HEK293 (cell line): ENCODE measurements around the gene CNNM1.

Source experiments
- CTCF ChIA-PET: fragments of 350-600 bp; formaldehyde crosslinking; extraction: SDS; loops from one replicate; lab custom pipeline; 2021; ENCODE audit warnings: antibody characterized with exemption; lab: Yijun Ruan, JAX
- POLR2A ChIA-PET: fragments of 300-600 bp; formaldehyde crosslinking; extraction: SDS; loops from one replicate; lab custom pipeline; 2020; ENCODE audit warnings: antibody characterized with exemption, inconsistent platforms; lab: Yijun Ruan, JAX
- H3K27ac ChIP-seq: fragments of 200-500 bp; sonication (Bioruptor generic); 2 replicates; pipeline ENCODE4 v1.5.1; 2014; ENCODE audit warnings: low read depth, low read length, control low read depth, inconsistent platforms; ENCODE audit errors: extremely low read depth
- H3K36me3 ChIP-seq, 2 experiments: fragments of 200-500 bp in 1 of 2; sonication (Bioruptor generic) in 1 of 2; 1 replicate in 1 of 2; 2 replicates in 1 of 2; pipeline ENCODE4 v1.5.1; 2014 to 2017; ENCODE audit warnings: inconsistent platforms in 2 of 2, low read length in 2 of 2; ENCODE audit not compliant: control insufficient read depth in 2 of 2, insufficient read depth in 1 of 2
- H3K4me1 ChIP-seq: fragments of 200-500 bp; sonication (Bioruptor generic); 2 replicates; pipeline ENCODE4 v1.5.1; 2014; ENCODE audit warnings: mild to moderate bottlenecking, low read length, inconsistent platforms; ENCODE audit not compliant: control insufficient read depth, insufficient read depth
- H3K4me3 ChIP-seq: 2 replicates; pipeline ENCODE4 v1.5.1; 2011; ENCODE audit warnings: low read depth, mild to moderate bottlenecking, control low read depth, low read length, moderate library complexity
- H3K9me3 ChIP-seq: fragments of 200-500 bp; sonication (Bioruptor generic); 2 replicates; pipeline ENCODE4 v1.5.1; 2014; ENCODE audit warnings: low read depth, low read length, inconsistent platforms; ENCODE audit not compliant: control insufficient read depth, insufficient read depth
- HOXA7 ChIP-seq: sonication (generic); formaldehyde crosslinking; IDR thresholded peaks from 2 replicates; pipeline ENCODE4 v1.8.1; 2022; ENCODE audit warnings: missing genetic modification reagents, borderline replicate concordance
- IKZF3 ChIP-seq: fragments of 450-650 bp; IDR thresholded peaks from 2 replicates; pipeline ENCODE4 v1.5.0; 2018; ENCODE audit warnings: missing biosample characterization, mild to moderate bottlenecking, missing genetic modification characterization, moderate library complexity
- KLF7 ChIP-seq: fragments of 450-650 bp; formaldehyde crosslinking; IDR thresholded peaks from 2 replicates; pipeline ENCODE4 v1.5.1; 2016; ENCODE audit warnings: missing biosample characterization, missing genetic modification characterization, borderline replicate concordance
- MYNN ChIP-seq: fragments of 450-650 bp; formaldehyde crosslinking; IDR thresholded peaks from 2 replicates; pipeline ENCODE4 v1.5.1; 2016; ENCODE audit warnings: missing biosample characterization, missing genetic modification characterization, borderline replicate concordance
- MZF1 ChIP-seq: fragments of 450-650 bp; formaldehyde crosslinking; IDR thresholded peaks from 2 replicates; pipeline ENCODE4 v1.5.1; 2017; ENCODE audit warnings: missing biosample characterization, missing genetic modification characterization, borderline replicate concordance
- SP7 ChIP-seq: fragments of 450-650 bp; formaldehyde crosslinking; IDR thresholded peaks from 2 replicates; pipeline ENCODE4 v1.5.1; 2016; ENCODE audit warnings: missing biosample characterization, missing genetic modification characterization
- ZNF239 ChIP-seq: fragments of 450-650 bp; formaldehyde crosslinking; IDR thresholded peaks from 2 replicates; pipeline ENCODE4 v1.5.1; 2016; ENCODE audit warnings: missing biosample characterization, missing genetic modification characterization
- ZNF274 ChIP-seq, 2 experiments: fragments of 200-500 bp in 1 of 2; fragments of 450-650 bp in 1 of 2; sonication (Bioruptor generic) in 1 of 2; formaldehyde crosslinking in 1 of 2; IDR thresholded peaks; 2 replicates each; pipeline versions ENCODE4 v1.5.1 to v1.6.1; 2014 to 2016; ENCODE audit warnings: borderline replicate concordance in 1 of 2, inconsistent platforms in 1 of 2, low read length in 1 of 2, missing biosample characterization in 1 of 2, missing genetic modification characterization in 1 of 2
- ZNF311 ChIP-seq: fragments of 450-650 bp; formaldehyde crosslinking; IDR thresholded peaks from 2 replicates; pipeline ENCODE4 v1.5.1; 2017; ENCODE audit warnings: missing biosample characterization, missing genetic modification characterization, borderline replicate concordance
- ZNF324 ChIP-seq: fragments of 450-650 bp; formaldehyde crosslinking; IDR thresholded peaks from 2 replicates; pipeline ENCODE4 v1.5.1; 2016; ENCODE audit warnings: missing biosample characterization, missing genetic modification characterization
- ZNF629 ChIP-seq: fragments of 450-650 bp; formaldehyde crosslinking; IDR thresholded peaks from 2 replicates; pipeline ENCODE4 v1.5.1; 2017; ENCODE audit warnings: missing biosample characterization, missing genetic modification characterization
- ZNF658 ChIP-seq: fragments of 450-650 bp; formaldehyde crosslinking; IDR thresholded peaks from 2 replicates; pipeline ENCODE4; 2016; ENCODE audit warnings: missing biosample characterization, missing genetic modification characterization
- ZNF670 ChIP-seq: fragments of 450-650 bp; formaldehyde crosslinking; IDR thresholded peaks from 2 replicates; pipeline ENCODE4 v1.5.1; 2016; ENCODE audit warnings: missing biosample characterization, missing genetic modification characterization, low read depth
- ZNF701 ChIP-seq: fragments of 450-650 bp; formaldehyde crosslinking; IDR thresholded peaks from 2 replicates; pipeline ENCODE4 v1.5.1; 2016; ENCODE audit warnings: missing biosample characterization, missing genetic modification characterization
- TF ChIP-seq, protein P1 (sequence below): fragments of 450-650 bp; formaldehyde crosslinking; IDR thresholded peaks from 2 replicates; pipeline ENCODE4 v1.5.1; 2016; ENCODE audit warnings: missing biosample characterization, missing genetic modification characterization
- TF ChIP-seq, protein P2 (sequence below): fragments of 450-650 bp; formaldehyde crosslinking; IDR thresholded peaks from 2 replicates; pipeline ENCODE4 v1.5.1; 2016; ENCODE audit warnings: missing biosample characterization, missing genetic modification characterization
- TF ChIP-seq, protein P3 (sequence below): fragments of 450-650 bp; formaldehyde crosslinking; IDR thresholded peaks from 2 replicates; pipeline ENCODE4 v1.5.1; 2016; ENCODE audit warnings: missing biosample characterization, missing genetic modification characterization
- TF ChIP-seq, protein P4 (sequence below): IDR thresholded peaks from 2 replicates; pipeline ENCODE4 v1.6.1; 2011; ENCODE audit warnings: mild to moderate bottlenecking, low read depth, low read length, borderline replicate concordance
- TF ChIP-seq, protein P5 (sequence below): fragments of 450-650 bp; formaldehyde crosslinking; IDR thresholded peaks from 2 replicates; pipeline ENCODE4 v1.5.1; 2016; ENCODE audit warnings: missing biosample characterization, missing genetic modification characterization

CNNM1 gene

GRCh38 chr10:99438890-99439289 is 109.7 kb downstream of the CNNM1 start:
- peaks cover 6 to 9% of the 10 kb centered on the region in 2 experiments for H3K36me3 ChIP-seq
- POLR2A ChIA-PET, result interaction anchor here (1.0 kb wide), 1 partner anchor 8 kb away, joined by 3 read pairs; the partner anchor contains the start of gene GOT1
- no peak overlapping the region for H3K27ac ChIP-seq
- TF ChIP-seq, protein P1, sequence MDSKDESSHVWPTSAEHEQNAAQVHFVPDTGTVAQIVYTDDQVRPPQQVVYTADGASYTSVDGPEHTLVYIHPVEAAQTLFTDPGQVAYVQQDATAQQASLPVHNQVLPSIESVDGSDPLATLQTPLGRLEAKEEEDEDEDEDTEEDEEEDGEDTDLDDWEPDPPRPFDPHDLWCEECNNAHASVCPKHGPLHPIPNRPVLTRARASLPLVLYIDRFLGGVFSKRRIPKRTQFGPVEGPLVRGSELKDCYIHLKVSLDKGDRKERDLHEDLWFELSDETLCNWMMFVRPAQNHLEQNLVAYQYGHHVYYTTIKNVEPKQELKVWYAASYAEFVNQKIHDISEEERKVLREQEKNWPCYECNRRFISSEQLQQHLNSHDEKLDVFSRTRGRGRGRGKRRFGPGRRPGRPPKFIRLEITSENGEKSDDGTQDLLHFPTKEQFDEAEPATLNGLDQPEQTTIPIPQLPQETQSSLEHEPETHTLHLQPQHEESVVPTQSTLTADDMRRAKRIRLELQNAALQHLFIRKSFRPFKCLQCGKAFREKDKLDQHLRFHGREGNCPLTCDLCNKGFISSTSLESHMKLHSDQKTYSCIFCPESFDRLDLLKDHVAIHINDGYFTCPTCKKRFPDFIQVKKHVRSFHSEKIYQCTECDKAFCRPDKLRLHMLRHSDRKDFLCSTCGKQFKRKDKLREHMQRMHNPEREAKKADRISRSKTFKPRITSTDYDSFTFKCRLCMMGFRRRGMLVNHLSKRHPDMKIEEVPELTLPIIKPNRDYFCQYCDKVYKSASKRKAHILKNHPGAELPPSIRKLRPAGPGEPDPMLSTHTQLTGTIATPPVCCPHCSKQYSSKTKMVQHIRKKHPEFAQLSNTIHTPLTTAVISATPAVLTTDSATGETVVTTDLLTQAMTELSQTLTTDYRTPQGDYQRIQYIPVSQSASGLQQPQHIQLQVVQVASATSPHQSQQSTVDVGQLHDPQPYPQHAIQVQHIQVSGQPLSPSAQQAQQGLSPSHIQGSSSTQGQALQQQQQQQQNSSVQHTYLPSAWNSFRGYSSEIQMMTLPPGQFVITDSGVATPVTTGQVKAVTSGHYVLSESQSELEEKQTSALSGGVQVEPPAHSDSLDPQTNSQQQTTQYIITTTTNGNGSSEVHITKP (tag by site-specific recombination), result no peak
- TF ChIP-seq ZNF658 (tag by site-specific recombination) (no peak), ZNF629 (tag by site-specific recombination) (no peak), KLF7 (tag by site-specific recombination) (no peak), SP7 (tag by site-specific recombination) (no peak)
- H3K9me3 ChIP-seq, result no peaks in the 10 kb centered on the region
- CTCF ChIA-PET, result interaction anchor here (0.5 to 2.5 kb wide), 8 partner anchors 11 to 272 kb away, joined by 3 to 12 read pairs (median 4); no protein-coding TSS in a partner anchor
- peaks cover 2% of the 10 kb centered on the region; the same call in 1 of the 2 replicates for H3K4me1 ChIP-seq
- no peak overlapping the region for H3K4me3 ChIP-seq

GRCh38 chr10:99442394-99442793 is 113.2 kb downstream of the CNNM1 start:
- TF ChIP-seq ZNF701, result no peak
- no peak for TF ChIP-seq HOXA7 (CRISPR knock-in tag)
- no peak for TF ChIP-seq ZNF670 (tag by site-specific recombination)
- TF ChIP-seq, protein P2, sequence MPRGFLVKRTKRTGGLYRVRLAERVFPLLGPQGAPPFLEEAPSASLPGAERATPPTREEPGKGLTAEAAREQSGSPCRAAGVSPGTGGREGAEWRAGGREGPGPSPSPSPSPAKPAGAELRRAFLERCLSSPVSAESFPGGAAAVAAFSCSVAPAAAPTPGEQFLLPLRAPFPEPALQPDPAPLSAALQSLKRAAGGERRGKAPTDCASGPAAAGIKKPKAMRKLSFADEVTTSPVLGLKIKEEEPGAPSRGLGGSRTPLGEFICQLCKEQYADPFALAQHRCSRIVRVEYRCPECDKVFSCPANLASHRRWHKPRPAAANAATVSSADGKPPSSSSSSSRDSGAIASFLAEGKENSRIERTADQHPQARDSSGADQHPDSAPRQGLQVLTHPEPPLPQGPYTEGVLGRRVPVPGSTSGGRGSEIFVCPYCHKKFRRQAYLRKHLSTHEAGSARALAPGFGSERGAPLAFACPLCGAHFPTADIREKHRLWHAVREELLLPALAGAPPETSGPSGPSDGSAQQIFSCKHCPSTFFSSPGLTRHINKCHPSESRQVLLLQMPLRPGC, result no peak
- TF ChIP-seq ZNF239 (tag by site-specific recombination), result no peak
- no peak for TF ChIP-seq IKZF3 (tag by site-specific recombination)
- TF ChIP-seq MZF1 (tag by site-specific recombination), result no peak
- no peak for TF ChIP-seq ZNF274 (IDR thresholded peaks at IDR 0.05; ENCODE audit: low read length)
- TF ChIP-seq ZNF274 (tag by site-specific recombination; IDR thresholded peaks at IDR 0.05; ENCODE audit: borderline replicate concordance), result no peak
- TF ChIP-seq, protein P3, sequence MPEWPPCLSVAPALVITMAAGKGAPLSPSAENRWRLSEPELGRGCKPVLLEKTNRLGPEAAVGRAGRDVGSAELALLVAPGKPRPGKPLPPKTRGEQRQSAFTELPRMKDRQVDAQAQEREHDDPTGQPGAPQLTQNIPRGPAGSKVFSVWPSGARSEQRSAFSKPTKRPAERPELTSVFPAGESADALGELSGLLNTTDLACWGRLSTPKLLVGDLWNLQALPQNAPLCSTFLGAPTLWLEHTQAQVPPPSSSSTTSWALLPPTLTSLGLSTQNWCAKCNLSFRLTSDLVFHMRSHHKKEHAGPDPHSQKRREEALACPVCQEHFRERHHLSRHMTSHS (tag by site-specific recombination), result no peak
- no peak for TF ChIP-seq MYNN (tag by site-specific recombination)
- TF ChIP-seq ZNF311 (tag by site-specific recombination), result no peak
- TF ChIP-seq, protein P4, sequence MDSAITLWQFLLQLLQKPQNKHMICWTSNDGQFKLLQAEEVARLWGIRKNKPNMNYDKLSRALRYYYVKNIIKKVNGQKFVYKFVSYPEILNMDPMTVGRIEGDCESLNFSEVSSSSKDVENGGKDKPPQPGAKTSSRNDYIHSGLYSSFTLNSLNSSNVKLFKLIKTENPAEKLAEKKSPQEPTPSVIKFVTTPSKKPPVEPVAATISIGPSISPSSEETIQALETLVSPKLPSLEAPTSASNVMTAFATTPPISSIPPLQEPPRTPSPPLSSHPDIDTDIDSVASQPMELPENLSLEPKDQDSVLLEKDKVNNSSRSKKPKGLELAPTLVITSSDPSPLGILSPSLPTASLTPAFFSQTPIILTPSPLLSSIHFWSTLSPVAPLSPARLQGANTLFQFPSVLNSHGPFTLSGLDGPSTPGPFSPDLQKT, result no peak
- TF ChIP-seq, protein P5, sequence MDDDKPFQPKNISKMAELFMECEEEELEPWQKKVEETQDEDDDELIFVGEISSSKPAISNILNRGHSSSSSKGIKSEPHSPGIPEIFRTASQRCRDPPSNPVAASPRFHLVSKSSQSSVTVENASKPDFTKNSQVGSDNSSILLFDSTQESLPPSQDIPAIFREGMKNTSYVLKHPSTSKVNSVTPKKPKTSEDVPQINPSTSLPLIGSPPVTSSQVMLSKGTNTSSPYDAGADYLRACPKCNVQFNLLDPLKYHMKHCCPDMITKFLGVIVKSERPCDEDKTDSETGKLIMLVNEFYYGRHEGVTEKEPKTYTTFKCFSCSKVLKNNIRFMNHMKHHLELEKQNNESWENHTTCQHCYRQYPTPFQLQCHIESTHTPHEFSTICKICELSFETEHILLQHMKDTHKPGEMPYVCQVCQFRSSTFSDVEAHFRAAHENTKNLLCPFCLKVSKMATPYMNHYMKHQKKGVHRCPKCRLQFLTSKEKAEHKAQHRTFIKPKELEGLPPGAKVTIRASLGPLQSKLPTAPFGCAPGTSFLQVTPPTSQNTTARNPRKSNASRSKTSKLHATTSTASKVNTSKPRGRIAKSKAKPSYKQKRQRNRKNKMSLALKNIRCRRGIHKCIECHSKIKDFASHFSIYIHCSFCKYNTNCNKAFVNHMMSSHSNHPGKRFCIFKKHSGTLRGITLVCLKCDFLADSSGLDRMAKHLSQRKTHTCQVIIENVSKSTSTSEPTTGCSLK (tag by site-specific recombination), result no peak
- no peak for TF ChIP-seq ZNF324 (tag by site-specific recombination)
- CTCF ChIA-PET, result interaction anchor here (0.6 to 1.6 kb wide), 3 partner anchors 50 to 1136 kb away, joined by 3 to 6 read pairs (median 3); no protein-coding TSS in a partner anchor
- POLR2A ChIA-PET, result interaction anchor here (1.3 kb wide), 1 partner anchor 12 kb away, joined by 7 read pairs; the partner anchor contains the start of gene GOT1

More at GRCh38 chr10:99442394-99442793, 113.2 kb downstream of the CNNM1 start:
- H3K4me3 ChIP-seq, result no peak overlapping the region
- peaks cover 2% of the 10 kb centered on the region; the same call in 1 of the 2 replicates for H3K4me1 ChIP-seq
- H3K27ac ChIP-seq, result no peak overlapping the region
- H3K9me3 ChIP-seq, result no peaks in the 10 kb centered on the region
- H3K36me3 ChIP-seq, result peaks cover 0 to 6% of the 10 kb centered on the region in 2 experiments; a peak in 2 of 3 replicates
